ENCODE results near the gene PLPP4.

DNA sequence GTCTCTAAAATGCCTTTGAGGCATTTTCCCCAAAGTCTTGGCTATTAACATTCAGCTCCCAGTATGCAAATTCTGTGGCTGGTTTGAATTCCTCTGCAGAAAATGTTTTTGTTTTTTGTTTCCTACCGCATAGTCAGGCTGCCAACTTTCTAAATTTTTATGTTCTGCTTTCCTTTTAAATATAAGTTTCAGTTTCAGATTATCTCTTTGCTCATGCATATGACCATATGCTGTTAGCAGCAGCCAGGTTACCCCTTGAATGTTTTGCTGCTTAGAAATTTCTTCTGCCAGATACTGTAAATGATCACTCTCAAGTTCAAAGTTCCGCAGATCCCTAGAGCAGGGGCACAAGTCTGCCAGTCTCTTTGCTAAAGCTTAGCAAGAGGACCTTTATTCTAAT lies 96.9 kb downstream of the PLPP4 start:
- no peak for TF ChIP-seq EP300 (IDR thresholded peaks at IDR 0.05)
- TF ChIP-seq POLR2AphosphoS5 (IDR thresholded peaks at IDR 0.05) = no peak

Data from suprapubic skin (tissue), 4 donors.